Measurements from ENCODE around the gene NLK. TPM values are rescaled to one million over a fixed set of nuclear protein-coding genes. Genes with fewer than 3 reads are reported as not detected.
"Not testable (repeated sequence)": the region's sequence is repeated elsewhere in the genome, so short reads cannot be mapped to it uniquely, and the experiment has no call there.

NLK gene
- total RNA-seq, 1 experiment from 2014 or later: 17.2 TPM

- in situ Hi-C loops (cut with HindIII; ENCODE audit: low sequenced_read_pairs); DNase-seq (ENCODE audit: low spot score): not testable (repeated sequence)
These were observed 56.1 kb downstream of the NLK start for GRCh38 chr17:28098591-28098990.

GRCh38 chr17:28100251-28100650 lies 57.8 kb downstream of the NLK start:
- in situ Hi-C loops (cut with HindIII; ENCODE audit: low sequenced_read_pairs): no loop called here
- DNase-seq (ENCODE audit: low spot score): no peak

- in situ Hi-C loops (cut with HindIII; ENCODE audit: low sequenced_read_pairs): no loop called here
- no peak for DNase-seq (ENCODE audit: low spot score)
These were observed 58.5 kb downstream of the NLK start for GRCh38 chr17:28100936-28101335.

- in situ Hi-C loops (cut with HindIII; ENCODE audit: low sequenced_read_pairs): no loop called here
- DNase-seq (ENCODE audit: low spot score): no peak
These were observed 59.4 kb downstream of the NLK start for GRCh38 chr17:28101919-28102318.

- no peak for DNase-seq (ENCODE audit: low spot score)
- in situ Hi-C loops (cut with HindIII; ENCODE audit: low sequenced_read_pairs): no loop called here
These were observed 63.0 kb downstream of the NLK start for GRCh38 chr17:28105501-28105900.

GRCh38 chr17:28110184-28110583 lies 67.7 kb downstream of the NLK start:
- no peak for DNase-seq (ENCODE audit: low spot score)
- in situ Hi-C loops (cut with HindIII; ENCODE audit: low sequenced_read_pairs): no loop called here

- DNase-seq (ENCODE audit: low spot score): no peak
- in situ Hi-C loops (cut with HindIII; ENCODE audit: low sequenced_read_pairs): no loop called here
These were observed 69.7 kb downstream of the NLK start for GRCh38 chr17:28112181-28112580.

GRCh38 chr17:28112606-28113005 lies 70.1 kb downstream of the NLK start:
- in situ Hi-C loops (cut with HindIII; ENCODE audit: low sequenced_read_pairs): no loop called here
- no peak for DNase-seq (ENCODE audit: low spot score)

GRCh38 chr17:28113269-28113668 lies 70.8 kb downstream of the NLK start:
- in situ Hi-C loops (cut with HindIII; ENCODE audit: low sequenced_read_pairs): no loop called here
- no peak for DNase-seq (ENCODE audit: low spot score)

- in situ Hi-C loops (cut with HindIII; ENCODE audit: low sequenced_read_pairs): no loop called here
These were observed 72.6 kb downstream of the NLK start for GRCh38 chr17:28115046-28115445.

GRCh38 chr17:28117304-28117703 lies 74.8 kb downstream of the NLK start:
- no peak for DNase-seq (ENCODE audit: low spot score)
- in situ Hi-C loops (cut with HindIII; ENCODE audit: low sequenced_read_pairs): no loop called here

More at GRCh38 chr17:28115046-28115445, 72.6 kb downstream of the NLK start:
- DNase-seq (ENCODE audit: low spot score): no peak

- in situ Hi-C loops (cut with HindIII; ENCODE audit: low sequenced_read_pairs): no loop called here
- no peak for DNase-seq (ENCODE audit: low spot score)
These were observed 75.9 kb downstream of the NLK start for GRCh38 chr17:28118362-28118761.

- DNase-seq (ENCODE audit: low spot score): no peak
- in situ Hi-C loops (cut with HindIII; ENCODE audit: low sequenced_read_pairs): no loop called here
These were observed 76.6 kb downstream of the NLK start for GRCh38 chr17:28119046-28119445.

- in situ Hi-C loops (cut with HindIII; ENCODE audit: low sequenced_read_pairs): no loop called here
These were observed 77.1 kb downstream of the NLK start for GRCh38 chr17:28119560-28119959.

GRCh38 chr17:28120766-28121165 lies 78.3 kb downstream of the NLK start:
- no peak for DNase-seq (ENCODE audit: low spot score)
- in situ Hi-C loops (cut with HindIII; ENCODE audit: low sequenced_read_pairs): no loop called here

More at GRCh38 chr17:28119560-28119959, 77.1 kb downstream of the NLK start:
- DNase-seq (ENCODE audit: low spot score): no peak

GRCh38 chr17:28124962-28125361 lies 82.5 kb downstream of the NLK start:
- in situ Hi-C loops (cut with HindIII; ENCODE audit: low sequenced_read_pairs): no loop called here

GRCh38 chr17:28125526-28126378 lies 83.3 kb downstream of the NLK start:
- in situ Hi-C loops (cut with HindIII; ENCODE audit: low sequenced_read_pairs): no loop called here
- no peak for DNase-seq (ENCODE audit: low spot score)

More at GRCh38 chr17:28124962-28125361, 82.5 kb downstream of the NLK start:
- no peak for DNase-seq (ENCODE audit: low spot score)

- no peak for DNase-seq (ENCODE audit: low spot score)
- in situ Hi-C loops (cut with HindIII; ENCODE audit: low sequenced_read_pairs): no loop called here
These were observed 84.7 kb downstream of the NLK start for GRCh38 chr17:28127196-28127595.

- in situ Hi-C loops (cut with HindIII; ENCODE audit: low sequenced_read_pairs): no loop called here
These were observed 86.3 kb downstream of the NLK start for GRCh38 chr17:28128779-28129178.

GRCh38 chr17:28130472-28130871 lies 88.0 kb downstream of the NLK start:
- in situ Hi-C loops (cut with HindIII; ENCODE audit: low sequenced_read_pairs): no loop called here
- no peak for DNase-seq (ENCODE audit: low spot score)

More at GRCh38 chr17:28128779-28129178, 86.3 kb downstream of the NLK start:
- DNase-seq (ENCODE audit: low spot score): no peak

- DNase-seq (ENCODE audit: low spot score): no peak
- in situ Hi-C loops (cut with HindIII; ENCODE audit: low sequenced_read_pairs): no loop called here
These were observed 89.1 kb downstream of the NLK start for GRCh38 chr17:28131599-28131998.

Data from G401 (cell line).